HG03066 (cell line): ENCODE results near the gene FHIT.

Experiments used
- ATAC-seq: cut with Tn5 transposase; IDR thresholded peaks from one replicate; pipeline ENCODE4 v1.9.1; 2021; ENCODE audit warnings: low read depth; ENCODE audit not compliant: unreplicated experiment

FHIT gene

DNA sequence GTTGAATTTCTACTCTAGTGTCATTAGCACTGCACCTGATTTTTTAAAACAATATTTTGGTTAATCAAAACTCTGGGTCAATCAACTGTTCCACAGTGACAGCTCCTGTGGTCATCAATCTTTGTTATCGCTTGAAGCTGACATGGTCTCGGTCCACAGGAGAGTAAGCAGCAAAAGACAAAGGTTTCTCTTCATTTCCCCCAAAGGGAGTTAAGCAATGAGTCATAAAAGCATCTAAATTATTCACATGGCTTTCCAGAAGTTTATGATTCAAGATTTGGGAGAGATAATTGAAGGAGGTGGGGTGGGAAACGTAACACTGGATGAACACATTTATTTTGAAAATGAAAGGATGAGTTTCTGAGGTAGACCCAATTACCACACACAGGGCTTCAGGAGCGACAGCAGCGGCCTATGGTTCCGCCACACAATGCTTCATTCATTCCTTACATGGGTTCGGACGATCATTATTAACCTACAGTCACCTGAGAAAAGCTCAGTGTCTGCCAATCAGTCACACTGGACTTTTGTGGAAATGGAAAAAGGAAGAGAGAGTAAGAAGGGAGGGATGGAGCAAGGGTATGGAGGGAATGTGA, 505.1 kb downstream of the FHIT start:
- no peak for ATAC-seq

- ATAC-seq, result no peak
These were observed 507.6 kb downstream of the FHIT start for GRCh38 chr3:60743631-60744164.

DNA sequence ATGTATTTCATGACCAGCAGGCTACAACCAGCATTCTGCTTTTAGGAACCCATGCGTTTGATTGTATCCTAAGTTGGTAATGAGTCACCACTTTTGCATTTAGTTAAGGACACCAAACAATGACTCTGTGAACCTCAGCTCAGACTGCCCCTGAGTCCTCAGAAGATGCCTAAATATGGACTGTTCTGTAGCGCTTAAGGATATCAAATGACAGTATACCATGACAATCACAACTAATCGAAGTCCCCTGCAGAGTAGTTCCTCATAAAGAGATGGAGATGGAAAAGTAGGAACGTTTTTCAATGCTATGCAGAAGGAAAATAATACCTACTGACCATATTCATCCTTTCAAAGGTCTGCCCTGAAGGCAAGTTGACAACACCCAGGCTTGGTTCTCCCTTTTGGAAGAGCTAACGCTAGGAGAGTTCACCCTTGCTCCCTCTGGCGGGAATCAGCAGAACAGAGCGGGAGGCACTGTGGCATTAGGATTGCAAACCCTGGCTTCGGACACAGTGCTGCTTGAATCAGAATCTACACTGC, 508.6 kb downstream of the FHIT start:
- no peak for ATAC-seq

DNA sequence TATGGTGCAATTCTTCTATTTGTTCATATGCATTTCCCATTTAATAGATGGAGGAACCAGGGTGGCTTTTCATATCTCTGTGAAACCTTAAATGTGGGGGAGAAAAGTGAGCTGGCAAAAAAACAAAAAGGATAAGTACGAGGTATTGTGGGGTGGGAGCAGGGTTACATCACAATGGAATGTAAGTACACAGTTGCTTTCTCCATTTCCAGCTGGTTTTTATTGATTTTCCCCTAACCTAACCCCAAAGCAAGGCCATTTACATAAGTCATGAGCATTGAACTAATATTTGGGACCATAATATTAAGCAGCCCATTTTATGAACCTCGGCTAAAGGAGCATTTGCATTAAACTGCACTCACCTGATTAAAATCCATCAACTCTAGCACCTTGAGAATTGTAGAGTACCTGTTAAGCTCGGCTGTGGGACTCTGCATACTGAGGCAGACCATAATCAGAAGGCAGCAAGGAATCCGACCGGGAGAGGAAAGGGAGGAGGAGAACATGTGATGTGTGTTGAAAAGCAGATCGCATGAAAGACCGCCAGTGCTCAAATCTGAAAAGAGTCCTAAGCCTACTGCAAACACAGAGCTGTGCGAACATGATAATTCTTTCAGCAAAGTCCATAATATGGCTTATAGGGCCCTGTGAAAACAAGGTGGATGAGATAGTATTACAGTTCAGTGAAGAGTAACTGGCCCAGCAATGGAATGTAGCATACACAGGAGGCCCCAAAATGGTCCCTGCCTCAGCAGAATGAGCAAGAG, 513.4 kb downstream of the FHIT start:
- no peak for ATAC-seq

GRCh38 chr3:60730371-60730770, 520.9 kb downstream of the FHIT start:
- no peak for ATAC-seq

- no peak for ATAC-seq
These were observed 522.2 kb downstream of the FHIT start for GRCh38 chr3:60729056-60729455.

GRCh38 chr3:60728006-60728405, 523.2 kb downstream of the FHIT start:
- ATAC-seq, result no peak

DNA sequence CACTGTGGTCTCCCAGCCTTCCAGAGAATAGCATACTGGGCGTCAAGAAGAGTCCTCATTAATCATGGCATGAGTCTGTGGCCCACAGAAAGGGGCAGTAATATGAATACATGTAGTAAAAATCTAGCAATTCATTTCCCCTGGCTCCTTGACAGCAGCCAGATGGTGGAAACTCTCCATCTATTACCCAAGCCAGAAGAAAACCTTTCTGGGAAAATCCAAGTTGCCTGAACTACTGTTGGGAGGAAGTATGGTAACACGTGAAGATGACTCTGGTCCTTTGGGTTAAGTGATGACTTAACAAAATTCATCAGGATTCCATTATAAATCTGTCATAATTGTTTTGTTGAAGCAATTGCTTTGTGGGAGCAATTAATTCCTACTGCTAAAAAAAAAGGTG, 530.5 kb downstream of the FHIT start:
- no peak for ATAC-seq

DNA sequence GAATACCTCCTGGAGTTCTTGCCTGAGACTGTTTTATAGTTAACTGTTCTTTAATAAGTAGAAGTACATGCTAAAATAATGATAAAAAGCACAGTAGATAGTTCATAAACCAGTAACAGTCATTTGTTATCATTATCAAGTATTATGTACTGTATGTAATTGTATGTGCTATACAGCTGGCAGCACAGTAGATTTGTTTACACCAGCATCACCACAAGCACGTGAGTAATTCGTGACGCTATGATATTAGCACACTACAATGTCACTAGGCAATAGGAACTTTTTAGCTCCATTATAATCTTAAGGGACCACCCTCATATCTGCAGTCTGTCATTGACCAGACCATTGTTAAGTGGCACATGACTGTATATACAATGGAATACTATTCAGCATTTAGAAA, 534.7 kb downstream of the FHIT start:
- ATAC-seq, result no peak

GRCh38 chr3:60708191-60708975, 542.9 kb downstream of the FHIT start:
- no peak for ATAC-seq

DNA sequence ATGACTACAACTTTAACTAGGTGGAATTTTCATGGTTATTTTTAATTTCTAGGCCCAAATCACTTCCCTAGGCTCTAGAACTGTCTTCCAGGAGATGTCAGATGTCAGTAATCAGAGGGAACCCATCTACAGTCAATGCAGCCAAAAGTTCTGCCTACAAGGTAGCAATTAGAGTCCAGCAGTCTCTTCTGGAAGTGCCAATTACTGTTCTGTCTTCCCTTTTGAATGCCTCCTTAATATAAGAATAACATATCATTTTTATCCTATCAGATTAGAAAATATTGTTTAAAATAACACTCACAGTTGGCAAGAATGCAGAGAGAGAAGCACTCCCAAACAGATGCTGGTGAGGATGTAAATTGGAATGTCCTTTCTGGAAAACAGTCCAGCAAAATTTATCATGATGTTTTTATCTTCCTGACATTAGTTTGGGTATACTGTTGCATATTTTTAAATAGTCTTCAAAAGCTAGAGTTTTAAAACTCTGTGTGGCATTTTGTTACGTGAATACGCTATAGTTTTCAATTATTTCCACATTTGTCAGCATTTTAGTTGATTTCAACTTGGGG, 543.7 kb downstream of the FHIT start:
- ATAC-seq, result no peak

- no peak for ATAC-seq
These were observed 547.1 kb downstream of the FHIT start for GRCh38 chr3:60703956-60704736.

- ATAC-seq, result no peak
These were observed 548.2 kb downstream of the FHIT start for GRCh38 chr3:60703008-60703407.

DNA sequence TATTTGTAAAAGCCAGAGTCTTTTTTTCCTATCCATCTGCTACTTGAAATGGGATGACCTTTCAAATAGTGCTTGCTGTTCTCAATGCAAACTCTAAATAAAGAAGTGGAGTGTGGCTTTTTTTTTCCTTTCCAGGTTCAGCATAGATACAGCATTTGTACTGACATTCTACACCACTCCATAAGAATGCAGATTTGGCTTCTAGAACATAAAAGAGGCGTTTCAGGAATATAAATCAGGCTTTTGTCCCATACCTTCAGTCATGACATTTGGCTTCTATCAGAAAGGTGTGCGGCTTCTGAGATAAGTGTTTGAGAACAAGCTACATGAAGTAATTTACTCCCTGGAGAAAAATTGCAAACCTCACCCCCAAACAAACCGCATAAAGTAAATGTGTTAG, 553.1 kb downstream of the FHIT start:
- ATAC-seq, result no peak

GRCh38 chr3:60697132-60697531, 554.1 kb downstream of the FHIT start:
- no peak for ATAC-seq

GRCh38 chr3:60696428-60697125, 554.7 kb downstream of the FHIT start:
- ATAC-seq, result no peak

GRCh38 chr3:60675424-60675823, 575.8 kb downstream of the FHIT start:
- no peak for ATAC-seq

- no peak for ATAC-seq
These were observed 576.4 kb downstream of the FHIT start for GRCh38 chr3:60674870-60675269.

GRCh38 chr3:60673123-60673522, 578.1 kb downstream of the FHIT start:
- no peak for ATAC-seq
